SK-N-SH (cell line): Measurements from ENCODE around the gene TOX2.

Source experiments
- CTCF ChIP-seq: fragments of 200-600 bp; sonication (generic); IDR thresholded peaks from 2 replicates; pipeline ENCODE4 v1.6.1; 2017; ENCODE audit warnings: antibody characterized with exemption, mild to moderate bottlenecking, moderate library complexity
- EP300 ChIP-seq, 2 experiments: IDR thresholded peaks; 2 replicates each; pipeline versions ENCODE4 v1.4.0 to v1.6.1; 2012; ENCODE audit warnings: borderline replicate concordance in 1 of 2, low read depth in 1 of 2, low read length in 1 of 2
- EZH2phosphoT487 ChIP-seq: fragments of 200-600 bp; sonication (generic); IDR thresholded peaks from 2 replicates; pipeline ENCODE4 v1.6.1; 2017; ENCODE audit warnings: low read depth, mixed run types, mild to moderate bottlenecking, antibody characterized with exemption, moderate library complexity, borderline replicate concordance
- FOXM1 ChIP-seq: IDR thresholded peaks from 2 replicates; pipeline ENCODE4 v1.4.0; 2012; ENCODE audit warnings: low read depth, mild to moderate bottlenecking
- JUND ChIP-seq: IDR thresholded peaks from 2 replicates; pipeline ENCODE4 v1.4.0; 2012
- POLR2AphosphoS5 ChIP-seq: IDR thresholded peaks from 2 replicates; pipeline ENCODE4 v1.6.1; 2012; ENCODE audit warnings: low read depth, low read length
- RCOR1 ChIP-seq: fragments of 150-350 bp; IDR thresholded peaks from 2 replicates; pipeline ENCODE4 v1.6.1; 2017; ENCODE audit warnings: antibody characterized with exemption, low read length
- REST ChIP-seq: IDR thresholded peaks from 2 replicates; pipeline ENCODE4 v1.6.1; 2012; ENCODE audit warnings: mild to moderate bottlenecking, low read depth, low read length, moderate library complexity
- SIN3A ChIP-seq: IDR thresholded peaks from 2 replicates; pipeline ENCODE4 v1.6.1; 2012; ENCODE audit warnings: low read depth, mild to moderate bottlenecking, low read length, moderate library complexity, borderline replicate concordance
- TAF1 ChIP-seq: IDR thresholded peaks from 2 replicates; pipeline ENCODE4 v1.6.1; 2012; ENCODE audit warnings: low read depth, mild to moderate bottlenecking, low read length, moderate library complexity, borderline replicate concordance
- USF1 ChIP-seq: IDR thresholded peaks from 2 replicates; pipeline ENCODE4 v1.4.0; 2012; ENCODE audit warnings: low read depth, borderline replicate concordance
- ZBTB33 ChIP-seq: IDR thresholded peaks from 2 replicates; pipeline ENCODE4 v1.4.0; 2012; ENCODE audit warnings: low read depth, borderline replicate concordance
- TF ChIP-seq, protein P1 (sequence below): IDR thresholded peaks from 2 replicates; pipeline ENCODE4; 2012

- TF ChIP-seq RCOR1 (no peak), CTCF (peak; percentile 74), EZH2phosphoT487 (no peak), TAF1 (no peak), FOXM1 (no peak), EP300 (IDR thresholded peaks at IDR 0.05; ENCODE audit: borderline replicate concordance in 1 of 2, low read depth in 1 of 2, low read length in 1 of 2) (no peak), SIN3A (no peak), USF1 (no peak), POLR2AphosphoS5 (no peak), JUND (no peak), ZBTB33 (no peak), REST (no peak)
- TF ChIP-seq, protein P1, sequence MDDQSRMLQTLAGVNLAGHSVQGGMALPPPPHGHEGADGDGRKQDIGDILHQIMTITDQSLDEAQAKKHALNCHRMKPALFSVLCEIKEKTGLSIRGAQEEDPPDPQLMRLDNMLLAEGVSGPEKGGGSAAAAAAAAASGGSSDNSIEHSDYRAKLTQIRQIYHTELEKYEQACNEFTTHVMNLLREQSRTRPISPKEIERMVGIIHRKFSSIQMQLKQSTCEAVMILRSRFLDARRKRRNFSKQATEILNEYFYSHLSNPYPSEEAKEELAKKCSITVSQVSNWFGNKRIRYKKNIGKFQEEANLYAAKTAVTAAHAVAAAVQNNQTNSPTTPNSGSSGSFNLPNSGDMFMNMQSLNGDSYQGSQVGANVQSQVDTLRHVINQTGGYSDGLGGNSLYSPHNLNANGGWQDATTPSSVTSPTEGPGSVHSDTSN, result peak; percentile 40; the same call in 1 of the 2 replicates
Measured at GRCh38 chr20:44092551-44093248, 178.0 kb downstream of the TOX2 start.
